ENCODE results near the gene LPO.

DNA sequence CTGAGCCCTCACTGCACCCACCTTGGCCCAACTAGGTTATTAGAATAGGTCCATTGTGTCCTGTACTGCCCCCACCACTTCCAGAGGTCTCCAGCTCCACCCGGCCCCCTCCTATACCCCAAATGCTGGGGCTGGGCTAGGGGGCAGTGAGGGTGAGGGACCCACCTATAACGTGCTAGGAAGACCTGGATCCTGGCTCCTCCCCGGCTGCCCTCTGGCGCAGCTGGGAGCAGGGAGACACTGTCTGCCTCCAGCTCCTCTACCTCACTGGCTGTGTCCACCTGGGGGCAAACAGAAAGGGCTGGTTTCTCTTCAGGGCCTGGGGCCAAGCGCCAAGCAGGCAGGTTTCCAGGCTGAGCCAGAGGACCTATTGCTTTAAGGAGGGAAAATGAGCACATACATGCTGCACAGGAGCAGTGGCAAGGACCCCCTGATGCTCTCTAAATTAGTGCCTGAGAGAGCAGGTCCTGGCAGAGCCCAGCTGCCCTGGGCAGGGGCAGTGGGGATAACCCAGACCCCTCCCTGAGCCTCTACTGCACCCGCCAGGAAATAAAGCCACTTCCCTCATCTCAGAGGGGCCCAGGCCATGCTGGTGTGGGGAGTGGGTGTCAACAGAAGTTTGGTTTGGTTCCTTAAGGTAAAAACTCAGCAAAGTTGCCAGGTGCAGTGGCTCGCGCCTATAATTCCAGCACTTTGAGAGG lies 78.0 kb downstream of the LPO start:
- TF ChIP-seq, protein P1, sequence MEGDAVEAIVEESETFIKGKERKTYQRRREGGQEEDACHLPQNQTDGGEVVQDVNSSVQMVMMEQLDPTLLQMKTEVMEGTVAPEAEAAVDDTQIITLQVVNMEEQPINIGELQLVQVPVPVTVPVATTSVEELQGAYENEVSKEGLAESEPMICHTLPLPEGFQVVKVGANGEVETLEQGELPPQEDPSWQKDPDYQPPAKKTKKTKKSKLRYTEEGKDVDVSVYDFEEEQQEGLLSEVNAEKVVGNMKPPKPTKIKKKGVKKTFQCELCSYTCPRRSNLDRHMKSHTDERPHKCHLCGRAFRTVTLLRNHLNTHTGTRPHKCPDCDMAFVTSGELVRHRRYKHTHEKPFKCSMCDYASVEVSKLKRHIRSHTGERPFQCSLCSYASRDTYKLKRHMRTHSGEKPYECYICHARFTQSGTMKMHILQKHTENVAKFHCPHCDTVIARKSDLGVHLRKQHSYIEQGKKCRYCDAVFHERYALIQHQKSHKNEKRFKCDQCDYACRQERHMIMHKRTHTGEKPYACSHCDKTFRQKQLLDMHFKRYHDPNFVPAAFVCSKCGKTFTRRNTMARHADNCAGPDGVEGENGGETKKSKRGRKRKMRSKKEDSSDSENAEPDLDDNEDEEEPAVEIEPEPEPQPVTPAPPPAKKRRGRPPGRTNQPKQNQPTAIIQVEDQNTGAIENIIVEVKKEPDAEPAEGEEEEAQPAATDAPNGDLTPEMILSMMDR (IDR thresholded peaks at IDR 0.05), result no peak
- no peak for TF ChIP-seq POLR2A (IDR thresholded peaks at IDR 0.05)

All from lower leg skin (tissue), 3 donors.